ENCODE data around the gene POLR1A. TPM values are rescaled to one million over a fixed set of nuclear protein-coding genes. Genes with fewer than 3 reads are reported as not detected.

The POLR1A gene
- total RNA-seq, 1 experiment from 2014 or later = 62.6 TPM

- H3K27ac ChIP-seq (ENCODE audit: low read length) = no peak overlapping the region
- H3K27me3 ChIP-seq (ENCODE audit: control insufficient read depth, insufficient read depth, low read length) = no peaks in the 10 kb centered on the region
- in situ Hi-C loops (cut with HindIII; ENCODE audit: low pct_unique_long_range_greater_than_20kb, low sequenced_read_pairs) (no loop called here), intact Hi-C loops (cut with micrococcal nuclease; ENCODE audit: unreplicated experiment) (no loop called here)
- CTCF ChIA-PET = no interaction called here
- POLR2A ChIA-PET = interaction anchor here (0.5 kb wide), 1 partner anchor 43 kb away, joined by 9 read pairs; no protein-coding TSS in a partner anchor
- H3K4me3 ChIP-seq (ENCODE audit: low read depth in 2 of 2, low read length in 2 of 2) = no peak overlapping the region
- BruUV-seq (replicated peaks) = no TSS peak
- H3K36me3 ChIP-seq (ENCODE audit: control insufficient read depth, insufficient read depth, low read length) = peaks cover 9% of the 10 kb centered on the region
- DNase-seq (ENCODE audit: low read depth, low spot score) (no peak), ATAC-seq (no peak)
- no peak for TF ChIP-seq SIN3A (IDR thresholded peaks at IDR 0.05; ENCODE audit: borderline replicate concordance, insufficient read depth, low read depth, low read length)
- no peak for TF ChIP-seq REST (IDR thresholded peaks at IDR 0.05; ENCODE audit: insufficient read depth in 1 of 2, low read depth in 2 of 2, low read length in 1 of 2)
- TF ChIP-seq TCF7L2 (IDR thresholded peaks at IDR 0.05; ENCODE audit: low read depth, low read length) = no peak
- TF ChIP-seq POLR2AphosphoS5 (IDR thresholded peaks at IDR 0.05; ENCODE audit: low read depth, low read length) = no peak
- H3K4me1 ChIP-seq (ENCODE audit: control insufficient read depth, insufficient read depth, low read length) = no peaks in the 10 kb centered on the region; the same call in 1 of the 2 replicates
- no peaks in the 10 kb centered on the region for H3K9me3 ChIP-seq (ENCODE audit: control insufficient read depth, insufficient read depth, low read depth, low read length)
Measured at GRCh38 chr2:86037141-86037794, 68.4 kb downstream of the POLR1A start.

- TF ChIP-seq TCF7L2 (IDR thresholded peaks at IDR 0.05; ENCODE audit: low read depth, low read length) (no peak), REST (IDR thresholded peaks at IDR 0.05; ENCODE audit: insufficient read depth in 1 of 2, low read depth in 2 of 2, low read length in 1 of 2) (no peak)
- no TSS peak for BruUV-seq (replicated peaks)
- Histone ChIP-seq H3K27me3 (ENCODE audit: control insufficient read depth, insufficient read depth, low read length) (no peaks in the 10 kb centered on the region), H3K36me3 (ENCODE audit: control insufficient read depth, insufficient read depth, low read length) (peaks cover 4% of the 10 kb centered on the region), H3K4me1 (ENCODE audit: control insufficient read depth, insufficient read depth, low read length) (no peaks in the 10 kb centered on the region; the same call in 1 of the 2 replicates), H3K4me3 (ENCODE audit: low read depth in 2 of 2, low read length in 2 of 2) (no peak overlapping the region), H3K27ac (ENCODE audit: low read length) (no peak overlapping the region), H3K9me3 (ENCODE audit: control insufficient read depth, insufficient read depth, low read depth, low read length) (no peaks in the 10 kb centered on the region)
- ChIA-PET CTCF (no interaction called here), POLR2A (interaction anchor here (0.5 kb wide), 1 partner anchor 42 kb away, joined by 9 read pairs; no protein-coding TSS in a partner anchor)
- DNase-seq (ENCODE audit: low read depth, low spot score) = no peak
- ATAC-seq = no peak
- intact Hi-C loops (cut with micrococcal nuclease; ENCODE audit: unreplicated experiment) = no loop called here
- in situ Hi-C loops (cut with HindIII; ENCODE audit: low pct_unique_long_range_greater_than_20kb, low sequenced_read_pairs) = no loop called here
Measured at GRCh38 chr2:86036669-86037138, 69.0 kb downstream of the POLR1A start.

All from Panc1 (cell line).